HCT116 (cell line): ENCODE data around the gene CTTNBP2NL. TPM values are rescaled to one million over a fixed set of nuclear protein-coding genes. Genes with fewer than 3 reads are reported as not detected.

Experiments used
- ATAC-seq: fragments of 200-7000 bp; cut with Tn5 transposase; 2 replicates; pipeline ENCODE4 v1.9.1; 2020; ENCODE audit warnings: mild to moderate bottlenecking, moderate library complexity
- BruUV-seq: library from RNA; stranded (reverse); fragments of 400-500 nt; replicated peaks from 2 replicates; lab custom pipeline; 2021; lab: Mats Ljungman, UMichigan
- CTCF ChIA-PET: fragments of 300-600 bp; sonication (Branson Sonifier 250); formaldehyde crosslinking; loops from one replicate; lab custom pipeline; 2021; ENCODE audit warnings: antibody characterized with exemption; lab: Charles Lee
- POLR2A ChIA-PET: fragments of 300-600, 350-600 bp; sonication (Branson Sonifier 250); formaldehyde crosslinking; loops from one replicate; lab custom pipeline; 2021; ENCODE audit warnings: antibody characterized with exemption; lab: Charles Lee
- RAD21 ChIA-PET, 2 experiments: fragments of 300-600 bp; sonication (Branson Sonifier 250); formaldehyde crosslinking; loops; one replicate each; lab custom pipeline; 2023; ENCODE audit warnings: low total read pairs in 2 of 2; ENCODE audit not compliant: uncharacterized antibody in 2 of 2, unreplicated experiment in 2 of 2, low non-redundant PET in 1 of 2; lab: Charles Lee
- DNase-seq: peaks from one replicate; pipeline ENCODE4 v3.0.0-alpha.2; 2010; ENCODE audit warnings: low read depth, low spot score
- H2AFZ ChIP-seq: fragments of 200-600 bp; shearing (Covaris generic), sonication (generic); 2 replicates; pipeline ENCODE4 v1.6.1; 2017; ENCODE audit warnings: low read depth, mixed run types, mixed read lengths, antibody characterized with exemption, low read length; ENCODE audit not compliant: poor library complexity, severe bottlenecking
- H3K27ac ChIP-seq: 2 replicates; pipeline ENCODE4 v1.5.1; 2012; ENCODE audit warnings: low read depth, low read length
- H3K27me3 ChIP-seq: fragments of 200-600 bp; sonication (generic); 2 replicates; pipeline ENCODE4 v1.6.1; 2016; ENCODE audit warnings: mixed run types, low read length, mixed read lengths; ENCODE audit not compliant: insufficient read depth
- H3K36me3 ChIP-seq, 2 experiments: fragments of 200-500 bp in 1 of 2; fragments of 200-600 bp in 1 of 2; sonication (Bioruptor generic) in 1 of 2; sonication (generic) in 1 of 2; 2 replicates each; pipeline versions ENCODE4 v1.5.1 to v1.6.1; 2014 to 2016; ENCODE audit warnings: low read length in 2 of 2, inconsistent platforms in 1 of 2, mixed read lengths in 1 of 2, mixed run types in 1 of 2; ENCODE audit not compliant: insufficient read depth in 2 of 2, control insufficient read depth in 1 of 2
- H3K4me1 ChIP-seq, 2 experiments: fragments of 200-600 bp in 1 of 2; sonication (generic) in 1 of 2; 2 replicates each; pipeline versions ENCODE4 v1.5.1 to v1.6.1; 2012 to 2017; ENCODE audit warnings: low read length in 2 of 2, inconsistent platforms in 1 of 2, mild to moderate bottlenecking in 1 of 2, mixed read lengths in 1 of 2, mixed run types in 1 of 2, moderate library complexity in 1 of 2; ENCODE audit not compliant: insufficient read depth in 2 of 2, control insufficient read depth in 1 of 2
- H3K4me2 ChIP-seq: fragments of 200-600 bp; sonication (generic); 2 replicates; pipeline ENCODE4 v1.6.1; 2017; ENCODE audit warnings: mixed run types, low read length, mixed read lengths
- H3K4me3 ChIP-seq, 2 experiments: fragments of 200-600 bp in 1 of 2; sonication (generic) in 1 of 2; replicated peaks in 1 of 2; 2 replicates each; pipeline ENCODE4 v1.5.1; 2011 to 2016; ENCODE audit warnings: low read length in 2 of 2, control low read depth in 1 of 2, low read depth in 1 of 2, mild to moderate bottlenecking in 1 of 2, mixed read lengths in 1 of 2, mixed run types in 1 of 2
- H3K79me2 ChIP-seq: fragments of 200-600 bp; sonication (generic); 2 replicates; pipeline ENCODE4 v1.6.1; 2017; ENCODE audit warnings: mild to moderate bottlenecking, mixed run types, low read length, moderate library complexity, mixed read lengths; ENCODE audit not compliant: insufficient read depth
- H3K9ac ChIP-seq: fragments of 200-600 bp; sonication (generic); 2 replicates; pipeline ENCODE4 v1.6.1; 2016; ENCODE audit warnings: low read length, mixed read lengths
- H3K9me2 ChIP-seq: fragments of 200-600 bp; sonication (generic), shearing (Covaris generic); 2 replicates; pipeline ENCODE4 v1.6.1; 2017; ENCODE audit warnings: mixed run types, mild to moderate bottlenecking, moderate library complexity; ENCODE audit not compliant: insufficient read depth
- H3K9me3 ChIP-seq, 2 experiments: fragments of 200-500 bp in 1 of 2; fragments of 200-600 bp in 1 of 2; sonication (Bioruptor generic) in 1 of 2; sonication (generic) in 1 of 2; 2 replicates each; pipeline ENCODE4 v1.6.1; 2014 to 2017; ENCODE audit warnings: low read length in 2 of 2, mixed read lengths in 2 of 2, inconsistent platforms in 1 of 2, low read depth in 1 of 2, mild to moderate bottlenecking in 1 of 2, mixed run types in 1 of 2, moderate library complexity in 1 of 2; ENCODE audit not compliant: control insufficient read depth in 1 of 2, insufficient read depth in 1 of 2
- H4K20me1 ChIP-seq: fragments of 200-600 bp; sonication (generic), shearing (Covaris generic); 2 replicates; pipeline ENCODE4 v1.6.1; 2017; ENCODE audit warnings: mixed run types, mild to moderate bottlenecking, moderate library complexity; ENCODE audit not compliant: insufficient read depth
- CBX3 ChIP-seq: IDR thresholded peaks from 2 replicates; pipeline ENCODE4 v1.6.1; 2012; ENCODE audit warnings: low read depth
- CEBPB ChIP-seq: IDR thresholded peaks from 2 replicates; pipeline ENCODE4 v1.6.1; 2012; ENCODE audit warnings: low read depth
- EGR1 ChIP-seq: IDR thresholded peaks from 2 replicates; pipeline ENCODE4 v1.6.1; 2012; ENCODE audit warnings: low read depth
- ELF1 ChIP-seq: IDR thresholded peaks from 2 replicates; pipeline ENCODE4 v1.6.1; 2012; ENCODE audit warnings: low read depth, borderline replicate concordance
- EZH2 ChIP-seq: fragments of 200-600 bp; sonication (generic); IDR thresholded peaks from 2 replicates; pipeline ENCODE4 v1.6.1; 2017; ENCODE audit warnings: antibody characterized with exemption, mixed run types
- EZH2phosphoT487 ChIP-seq: fragments of 200-600 bp; IDR thresholded peaks from 2 replicates; pipeline ENCODE4 v1.6.1; 2018; ENCODE audit warnings: antibody characterized with exemption, borderline replicate concordance
- FOSL1 ChIP-seq: IDR thresholded peaks from 2 replicates; pipeline ENCODE4 v1.6.1; 2012; ENCODE audit warnings: low read depth
- JUND ChIP-seq: IDR thresholded peaks from 2 replicates; pipeline ENCODE4 v1.6.1; 2012
- POLR2A ChIP-seq: IDR thresholded peaks from 2 replicates; pipeline ENCODE4 v1.7.0; 2011; ENCODE audit warnings: borderline replicate concordance; ENCODE audit not compliant: insufficient read depth, insufficient read length; ENCODE audit errors: extremely low read depth
- POLR2AphosphoS5 ChIP-seq: IDR thresholded peaks from 2 replicates; pipeline ENCODE4 v1.6.1; 2011; ENCODE audit warnings: mild to moderate bottlenecking, low read depth, low read length, moderate library complexity
- RAD21 ChIP-seq: IDR thresholded peaks from 2 replicates; pipeline ENCODE4 v1.6.1; 2012; ENCODE audit warnings: low read depth, mild to moderate bottlenecking
- SP1 ChIP-seq: IDR thresholded peaks from 2 replicates; pipeline ENCODE4 v1.6.1; 2012; ENCODE audit warnings: low read depth
- YY1 ChIP-seq: IDR thresholded peaks from 2 replicates; pipeline ENCODE4 v1.6.1; 2011; ENCODE audit warnings: low read length, low read depth, moderate library complexity, mild to moderate bottlenecking; ENCODE audit not compliant: insufficient replicate concordance; ENCODE audit errors: extremely low read depth
- ZFX ChIP-seq: fragments of 450-650 bp; IDR thresholded peaks from 2 replicates; pipeline ENCODE4 v1.6.1; 2017
- ZNF274 ChIP-seq: fragments of 200-500 bp; sonication (Bioruptor generic); IDR thresholded peaks from 2 replicates; pipeline ENCODE4 v1.6.1; 2014; ENCODE audit warnings: mild to moderate bottlenecking, low read depth, low read length, inconsistent platforms
- intact Hi-C: fragments of 100-400 bp; cut with micrococcal nuclease; formaldehyde crosslinking; loops from 2 replicates; pipeline ENCODE4 v1.10.0; 2022
- total RNA-seq: library from RNA; stranded (reverse); gene quantifications from one replicate; pipeline ENCODE4 v1.2.1, GENCODE V29; 2021; ENCODE audit not compliant: unreplicated experiment
- TF ChIP-seq, protein P1 (sequence below): IDR thresholded peaks from 2 replicates; pipeline ENCODE4 v1.6.1; 2012

Gene CTTNBP2NL
- total RNA-seq, 1 experiment from 2014 or later, result 18.0 TPM

DNA sequence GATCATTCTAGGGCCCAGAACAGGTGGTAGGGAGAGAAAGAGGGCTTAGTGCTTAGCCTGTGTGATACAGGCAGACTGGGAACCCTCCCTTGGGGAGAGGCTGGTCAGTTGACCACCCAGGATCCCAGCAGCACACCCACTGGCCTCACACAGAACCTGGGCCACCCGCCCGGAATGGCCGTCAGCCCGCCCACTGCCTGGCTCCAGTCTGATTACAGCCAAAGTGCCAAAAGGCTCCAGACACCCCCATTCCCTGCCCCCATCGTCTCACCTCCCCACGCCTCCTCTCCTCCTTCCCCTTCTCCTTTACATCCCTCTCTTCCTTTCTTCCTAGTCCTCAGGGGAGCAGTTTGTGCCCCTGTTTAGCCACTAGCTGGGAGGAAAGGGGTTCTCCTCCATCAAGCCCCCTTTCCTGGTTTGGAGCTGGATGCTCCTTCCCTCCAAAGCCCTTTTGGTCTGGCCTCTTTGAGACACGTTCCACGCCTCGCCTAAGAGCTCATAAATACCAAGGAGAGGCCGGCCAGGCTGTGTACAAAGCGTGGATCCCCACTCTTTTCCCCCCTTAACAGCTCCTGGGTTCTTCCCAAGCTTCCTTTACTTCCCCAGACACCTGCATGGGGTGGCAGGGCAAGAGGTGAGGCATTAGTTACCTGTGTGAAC is 108.1 kb downstream of the CTTNBP2NL start:
- ChIA-PET POLR2A (interaction anchor here (0.7 kb wide), 1 partner anchor 200 kb away, joined by 6 read pairs; no protein-coding TSS in a partner anchor), RAD21 (no interaction called here), CTCF (interaction anchor here (1.1 kb wide), 1 partner anchor 113 kb away, joined by 3 read pairs; no protein-coding TSS in a partner anchor)
- Histone ChIP-seq H2AFZ (no peak overlapping the region), H3K4me3 (no peak overlapping the region), H4K20me1 (no peaks in the 10 kb centered on the region), H3K4me1 (peaks cover 9 to 24% of the 10 kb centered on the region in 2 experiments; a peak in 3 of 4 replicates), H3K9ac (no peak overlapping the region), H3K9me3 (no peaks in the 10 kb centered on the region), H3K9me2 (no peaks in the 10 kb centered on the region), H3K27ac (no peak overlapping the region), H3K36me3 (no peaks in the 10 kb centered on the region), H3K4me2 (no peak overlapping the region), H3K27me3 (no peaks in the 10 kb centered on the region), H3K79me2 (no peaks in the 10 kb centered on the region)
- no peak for ATAC-seq
- intact Hi-C loops, result loop anchor here (10.0 kb wide), 1 partner anchor 111 kb away; the partner anchor contains the start of genes CAPZA1 and ST7L
- no TSS peak for BruUV-seq
- TF ChIP-seq JUND (no peak), CBX3 (no peak), FOSL1 (no peak), EZH2 (no peak)
- no peak for DNase-seq

DNA sequence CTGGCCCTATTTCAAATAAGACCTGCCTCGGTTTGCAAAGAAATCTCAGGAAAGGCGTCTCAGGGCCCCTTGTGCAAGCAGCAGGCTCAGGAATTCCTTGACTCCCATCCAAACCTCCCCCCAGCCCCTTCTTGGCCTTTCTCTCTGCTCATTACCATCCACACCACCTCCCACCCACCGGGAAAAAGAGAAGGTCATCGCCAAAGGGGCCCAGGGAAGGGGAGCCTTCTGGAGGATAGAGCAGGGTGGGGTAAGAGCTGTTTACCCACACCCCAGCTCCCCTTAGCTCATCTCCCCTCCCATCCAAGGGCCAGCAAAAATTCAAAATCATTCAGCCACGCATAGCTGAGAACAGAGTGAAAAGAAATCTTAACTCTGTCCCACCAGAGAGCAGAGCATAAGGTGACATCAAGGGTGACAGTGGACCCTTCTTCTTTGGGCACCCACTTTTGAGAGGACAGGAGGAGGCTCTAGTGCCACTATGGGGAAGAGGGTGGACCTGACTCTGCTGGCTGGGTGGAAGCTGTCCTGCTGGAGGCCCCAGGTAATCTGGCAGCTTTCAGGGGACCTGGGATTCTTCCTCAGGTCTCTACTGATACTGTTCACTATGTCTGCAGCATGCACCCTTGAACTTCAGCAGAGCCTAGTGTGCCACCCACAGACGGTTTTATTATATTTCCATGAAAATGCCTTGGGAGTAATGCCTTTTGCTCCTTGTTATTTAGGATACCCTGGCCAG is 108.8 kb downstream of the CTTNBP2NL start:
- POLR2A ChIA-PET, result interaction anchor here (0.7 kb wide), 1 partner anchor 200 kb away, joined by 6 read pairs; no protein-coding TSS in a partner anchor
- Histone ChIP-seq H3K79me2 (no peaks in the 10 kb centered on the region), H3K9ac (no peak overlapping the region), H3K9me2 (no peaks in the 10 kb centered on the region), H3K9me3 (no peaks in the 10 kb centered on the region), H3K27ac (no peak overlapping the region), H3K27me3 (no peaks in the 10 kb centered on the region), H3K4me3 (no peak overlapping the region), H3K4me1 (peaks cover 9 to 24% of the 10 kb centered on the region in 2 experiments; a peak in 3 of 4 replicates), H3K36me3 (no peaks in the 10 kb centered on the region), H4K20me1 (no peaks in the 10 kb centered on the region), H3K4me2 (no peak overlapping the region), H2AFZ (no peak overlapping the region)
- ATAC-seq (no peak), DNase-seq (no peak)
- RAD21 ChIA-PET, result no interaction called here
- intact Hi-C loops, result loop anchor here (10.0 kb wide), 1 partner anchor 110 kb away; the partner anchor contains the start of genes CAPZA1 and ST7L
- BruUV-seq, result no TSS peak
- CTCF ChIA-PET, result interaction anchor here (1.1 kb wide), 1 partner anchor 114 kb away, joined by 3 read pairs; no protein-coding TSS in a partner anchor
- no peak for TF ChIP-seq CEBPB
- no peak for TF ChIP-seq ZNF274
- no peak for TF ChIP-seq EZH2phosphoT487
- no peak for TF ChIP-seq YY1
- no peak for TF ChIP-seq ELF1
- TF ChIP-seq POLR2A, result no peak
- no peak for TF ChIP-seq EGR1
- TF ChIP-seq FOSL1, result no peak
- no peak for TF ChIP-seq ZFX
- TF ChIP-seq JUND, result no peak
- TF ChIP-seq, protein P1, sequence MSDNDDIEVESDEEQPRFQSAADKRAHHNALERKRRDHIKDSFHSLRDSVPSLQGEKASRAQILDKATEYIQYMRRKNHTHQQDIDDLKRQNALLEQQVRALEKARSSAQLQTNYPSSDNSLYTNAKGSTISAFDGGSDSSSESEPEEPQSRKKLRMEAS, result no peak
- TF ChIP-seq POLR2AphosphoS5, result no peak
- TF ChIP-seq SP1, result no peak
- TF ChIP-seq RAD21, result no peak; the same call in 1 of the 2 replicates
- no peak for TF ChIP-seq CBX3
